ENCODE measurements around the gene TAS2R43. TPM values are rescaled to one million over a fixed set of nuclear protein-coding genes. Genes with fewer than 3 reads are reported as not detected.
"Not testable (repeated sequence)": the region's sequence is repeated elsewhere in the genome, so short reads cannot be mapped to it uniquely, and the experiment has no call there.

The TAS2R43 gene
- total RNA-seq, 1 donor from 2014 or later: not detected

DNA sequence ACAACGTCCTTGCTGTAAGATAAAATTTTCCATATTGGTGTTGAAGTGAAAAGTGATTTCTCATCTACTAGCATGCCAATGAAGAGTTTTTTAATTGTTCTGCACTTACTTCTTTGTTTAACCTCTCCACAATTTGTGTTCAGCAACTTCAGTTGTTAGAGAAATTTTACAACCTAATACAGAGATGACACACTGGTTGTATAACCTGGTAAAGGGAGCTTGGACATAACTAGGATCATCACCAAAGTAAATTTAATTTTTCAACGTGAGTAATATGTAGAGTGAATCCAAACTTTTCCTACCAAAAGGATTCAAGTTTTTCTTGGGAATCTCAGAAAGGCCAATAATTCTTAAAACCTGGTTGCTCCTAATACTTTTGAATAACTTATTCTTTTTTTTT, 13.4 kb upstream of the TAS2R43 start:
- Histone ChIP-seq H3K4me3 (no peak overlapping the region), H3K9me3 (no peaks in the 10 kb centered on the region), H3K27ac (no peak overlapping the region), H3K36me3 (no peaks in the 10 kb centered on the region), H3K4me1 (no peaks in the 10 kb centered on the region), H3K27me3 (ENCODE audit: low read depth) (no peaks in the 10 kb centered on the region)
- DNase-seq: no peak
- intact Hi-C loops (cut with DNase I): no loop called here
- TF ChIP-seq, protein P1, sequence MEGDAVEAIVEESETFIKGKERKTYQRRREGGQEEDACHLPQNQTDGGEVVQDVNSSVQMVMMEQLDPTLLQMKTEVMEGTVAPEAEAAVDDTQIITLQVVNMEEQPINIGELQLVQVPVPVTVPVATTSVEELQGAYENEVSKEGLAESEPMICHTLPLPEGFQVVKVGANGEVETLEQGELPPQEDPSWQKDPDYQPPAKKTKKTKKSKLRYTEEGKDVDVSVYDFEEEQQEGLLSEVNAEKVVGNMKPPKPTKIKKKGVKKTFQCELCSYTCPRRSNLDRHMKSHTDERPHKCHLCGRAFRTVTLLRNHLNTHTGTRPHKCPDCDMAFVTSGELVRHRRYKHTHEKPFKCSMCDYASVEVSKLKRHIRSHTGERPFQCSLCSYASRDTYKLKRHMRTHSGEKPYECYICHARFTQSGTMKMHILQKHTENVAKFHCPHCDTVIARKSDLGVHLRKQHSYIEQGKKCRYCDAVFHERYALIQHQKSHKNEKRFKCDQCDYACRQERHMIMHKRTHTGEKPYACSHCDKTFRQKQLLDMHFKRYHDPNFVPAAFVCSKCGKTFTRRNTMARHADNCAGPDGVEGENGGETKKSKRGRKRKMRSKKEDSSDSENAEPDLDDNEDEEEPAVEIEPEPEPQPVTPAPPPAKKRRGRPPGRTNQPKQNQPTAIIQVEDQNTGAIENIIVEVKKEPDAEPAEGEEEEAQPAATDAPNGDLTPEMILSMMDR (IDR thresholded peaks at IDR 0.05): no peak
- no peak for ATAC-seq

DNA sequence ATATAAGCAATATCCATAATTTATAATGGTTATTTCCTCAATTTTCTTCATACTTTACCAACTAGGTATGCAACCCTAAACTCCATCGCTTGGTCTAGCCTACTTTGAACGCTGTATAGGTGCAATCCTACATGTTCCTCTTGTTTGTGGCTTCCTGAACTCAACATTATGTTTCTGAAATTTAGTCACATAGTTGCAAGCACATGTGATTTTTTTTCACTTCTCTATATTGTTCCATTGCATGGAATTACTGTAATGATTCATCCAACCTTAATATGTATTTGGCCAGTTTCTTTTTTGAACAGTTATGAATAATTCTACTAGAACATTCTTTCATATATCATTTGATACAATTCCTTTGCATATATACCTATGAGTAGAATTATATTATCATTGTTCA, 2.8 kb upstream of the TAS2R43 start:
- intact Hi-C loops (cut with DNase I); ATAC-seq; H3K36me3 ChIP-seq; H3K4me1 ChIP-seq; H3K27me3 ChIP-seq (ENCODE audit: low read depth); DNase-seq; H3K27ac ChIP-seq; H3K9me3 ChIP-seq; H3K4me3 ChIP-seq: not testable (repeated sequence)

DNA sequence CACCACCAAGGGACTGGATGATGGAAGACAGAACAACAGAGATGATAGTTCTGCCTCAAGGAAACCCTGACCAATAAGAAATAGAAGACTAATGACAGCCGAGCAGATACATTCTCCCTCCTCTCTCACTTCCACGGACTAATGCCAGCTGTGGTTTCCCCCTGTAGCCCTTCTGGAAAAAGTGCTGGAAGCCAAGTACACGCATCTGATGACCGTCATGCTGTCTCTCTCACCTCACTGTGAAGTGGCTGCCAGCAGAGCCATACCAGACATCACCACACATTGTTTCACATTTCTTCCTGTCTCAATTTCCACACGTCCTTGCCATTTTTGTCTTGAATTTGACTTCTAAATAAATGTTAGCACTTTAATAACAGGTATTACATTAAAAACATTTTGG, 2.9 kb downstream of the TAS2R43 start:
- Histone ChIP-seq H3K36me3 (no peaks in the 10 kb centered on the region), H3K4me1 (no peaks in the 10 kb centered on the region), H3K4me3 (no peak overlapping the region), H3K9me3 (no peaks in the 10 kb centered on the region), H3K27me3 (ENCODE audit: low read depth) (no peaks in the 10 kb centered on the region), H3K27ac (no peak overlapping the region)
- TF ChIP-seq, protein P1 (IDR thresholded peaks at IDR 0.05): no peak
- ATAC-seq (no peak), DNase-seq (no peak)
- intact Hi-C loops (cut with DNase I): no loop called here

DNA sequence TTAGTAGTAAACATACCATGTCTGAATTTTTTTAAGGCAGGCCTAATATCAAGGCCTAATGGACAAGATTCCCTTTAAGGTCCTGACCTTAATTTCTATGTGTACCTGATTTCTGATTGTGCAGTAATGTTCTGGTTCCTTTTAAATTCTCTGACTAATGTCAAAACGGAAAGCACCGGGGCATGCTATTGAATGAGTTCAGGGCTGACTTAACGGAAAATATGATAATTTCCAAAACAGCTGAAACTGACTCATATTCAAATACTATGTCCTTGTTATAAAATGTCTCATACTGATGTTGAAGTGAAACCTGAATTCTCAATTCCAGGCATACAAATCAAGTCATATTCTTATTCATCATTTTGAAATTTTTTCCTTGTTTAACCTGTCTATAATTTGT, 6.7 kb downstream of the TAS2R43 start:
- H3K27ac ChIP-seq: no peak overlapping the region
- no peaks in the 10 kb centered on the region for H3K27me3 ChIP-seq (ENCODE audit: low read depth)
- no peaks in the 10 kb centered on the region for H3K9me3 ChIP-seq
- no peak for ATAC-seq
- DNase-seq: no peak
- no peaks in the 10 kb centered on the region for H3K4me1 ChIP-seq
- intact Hi-C loops (cut with DNase I): no loop called here
- H3K4me3 ChIP-seq: no peak overlapping the region
- TF ChIP-seq, protein P1 (IDR thresholded peaks at IDR 0.05): no peak
- no peaks in the 10 kb centered on the region for H3K36me3 ChIP-seq

DNA sequence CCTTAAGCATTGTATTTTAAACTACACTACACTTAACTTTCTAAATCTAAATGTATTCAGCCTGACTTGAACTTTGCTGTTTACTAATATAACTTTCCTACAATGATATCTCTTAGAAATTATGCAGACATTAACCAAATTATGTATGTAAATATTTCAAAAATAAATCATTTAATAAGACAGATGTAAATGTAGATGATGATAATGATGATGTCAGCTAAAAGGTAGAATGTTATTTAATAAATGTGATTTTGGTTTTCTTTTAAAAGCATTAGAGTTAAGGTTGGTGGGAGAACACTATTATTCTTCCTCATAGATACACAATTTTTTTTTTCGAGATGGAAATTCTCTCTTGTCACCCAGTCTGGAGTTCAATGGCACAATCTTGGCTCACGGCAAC, 10.1 kb downstream of the TAS2R43 start:
- Histone ChIP-seq H3K27ac (no peak overlapping the region), H3K36me3 (no peaks in the 10 kb centered on the region), H3K27me3 (ENCODE audit: low read depth) (no peaks in the 10 kb centered on the region), H3K4me1 (no peaks in the 10 kb centered on the region), H3K4me3 (no peak overlapping the region), H3K9me3 (no peaks in the 10 kb centered on the region)
- TF ChIP-seq, protein P1 (IDR thresholded peaks at IDR 0.05): no peak
- ATAC-seq (no peak), DNase-seq (no peak)
- intact Hi-C loops (cut with DNase I): no loop called here

DNA sequence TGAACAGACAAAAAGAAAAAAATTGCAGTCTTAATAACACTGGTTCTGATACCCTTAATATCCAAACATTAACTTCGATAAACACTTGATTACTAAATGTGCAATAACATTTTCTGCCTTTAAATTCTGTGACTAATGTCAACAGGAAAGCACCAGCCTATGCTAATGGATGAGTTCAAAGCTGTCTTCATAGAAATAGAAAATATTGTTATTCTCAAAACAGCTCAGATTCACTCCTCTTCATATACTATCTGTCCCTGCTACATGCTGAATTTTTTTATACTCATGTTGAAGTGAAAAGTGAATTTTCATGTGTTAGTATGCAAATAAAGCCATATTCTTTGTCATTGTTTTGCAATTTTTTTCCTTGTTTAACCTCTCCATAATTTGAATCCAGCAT, 13.9 kb downstream of the TAS2R43 start:
- no peaks in the 10 kb centered on the region for H3K4me1 ChIP-seq
- TF ChIP-seq, protein P1 (IDR thresholded peaks at IDR 0.05): no peak
- H3K9me3 ChIP-seq: no peaks in the 10 kb centered on the region
- ATAC-seq: no peak
- H3K27ac ChIP-seq: no peak overlapping the region
- H3K27me3 ChIP-seq (ENCODE audit: low read depth): no peaks in the 10 kb centered on the region
- H3K36me3 ChIP-seq: no peaks in the 10 kb centered on the region
- no peak for DNase-seq
- no peak overlapping the region for H3K4me3 ChIP-seq
- intact Hi-C loops (cut with DNase I): no loop called here
